Measurements from ENCODE around the gene MGAT2. TPM values are rescaled to one million over a fixed set of nuclear protein-coding genes. Genes with fewer than 3 reads are reported as not detected.

The MGAT2 gene
- total RNA-seq, 1 experiment from 2014 or later = 51.4 TPM

- Histone ChIP-seq H3K9me3 (ENCODE audit: control insufficient read depth, insufficient read depth, low read depth, low read length) (no peaks in the 10 kb centered on the region), H3K36me3 (ENCODE audit: control insufficient read depth, insufficient read depth, low read length) (no peaks in the 10 kb centered on the region; the same call in none of the 2 replicates), H3K27me3 (ENCODE audit: control insufficient read depth, insufficient read depth, low read length) (no peaks in the 10 kb centered on the region), H3K27ac (ENCODE audit: low read length) (peak within 1 kb of the TSS; percentile 96), H3K4me1 (ENCODE audit: control insufficient read depth, insufficient read depth, low read length) (no peaks in the 10 kb centered on the region), H3K4me3 (ENCODE audit: low read depth in 2 of 2, low read length in 2 of 2) (peak within 1 kb of the TSS; percentile 75 to 92)
- no peak for DNase-seq (ENCODE audit: low read depth, low spot score)
- ATAC-seq = peak; percentile 48
- CTCF ChIA-PET = interaction anchor here (0.7 to 1.6 kb wide), 2 partner anchors 218 to 707 kb away, joined by 3 to 5 read pairs; partner anchors contain the start of gene NEMF
- POLR2A ChIA-PET = no interaction called here
- in situ Hi-C loops (cut with HindIII; ENCODE audit: low pct_unique_long_range_greater_than_20kb, low sequenced_read_pairs) (no loop called here), intact Hi-C loops (cut with micrococcal nuclease; ENCODE audit: unreplicated experiment) (loop anchor here (5.0 kb wide), 1 partner anchor 133 kb away; the partner anchor contains the start of gene KLHDC2)
- TF ChIP-seq POLR2AphosphoS5 (IDR thresholded peaks at IDR 0.05; ENCODE audit: low read depth, low read length) = 0 out of 2 replicates have a peak, but pooled peaks have one; percentile 5
- TF ChIP-seq TCF7L2 (IDR thresholded peaks at IDR 0.05; ENCODE audit: low read depth, low read length) = no peak
- BruUV-seq (replicated peaks) = TSS peak; percentile 22
Observed at GRCh38 chr14:49634547-49635334, 14.1 kb downstream of the MGAT2 start, which contains the start of gene DNAAF2. TSS of gene DNAAF2 (minus strand) at chr14:49635244. CDS start at chr14:49635149, 95 bp downstream.

DNA sequence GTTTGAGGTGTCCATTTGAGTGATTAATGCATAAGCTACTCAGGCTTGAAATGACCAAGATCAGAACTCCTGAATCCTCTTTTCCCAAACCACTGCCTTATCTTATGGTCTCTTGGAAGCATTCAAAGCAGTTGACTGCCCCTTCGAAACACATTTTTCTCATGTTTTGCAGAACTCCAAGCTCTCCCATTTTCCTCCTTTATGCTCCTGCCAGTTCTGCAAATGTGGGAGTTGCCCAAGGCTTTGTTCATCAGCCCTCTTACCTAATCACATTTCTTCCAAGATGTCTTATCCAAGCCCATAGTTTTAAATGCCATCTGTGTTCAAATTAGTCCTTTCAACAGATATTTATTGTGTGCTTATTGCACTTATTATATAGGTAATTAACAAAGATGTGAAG, 16.3 kb downstream of the MGAT2 start:
- no peaks in the 10 kb centered on the region for H3K9me3 ChIP-seq (ENCODE audit: control insufficient read depth, insufficient read depth, low read depth, low read length)
- H3K27me3 ChIP-seq (ENCODE audit: control insufficient read depth, insufficient read depth, low read length) = no peaks in the 10 kb centered on the region
- no peak for TF ChIP-seq REST (IDR thresholded peaks at IDR 0.05; ENCODE audit: insufficient read depth in 1 of 2, low read depth in 2 of 2, low read length in 1 of 2)
- no peak for TF ChIP-seq TCF7L2 (IDR thresholded peaks at IDR 0.05; ENCODE audit: low read depth, low read length)
- TF ChIP-seq POLR2AphosphoS5 (IDR thresholded peaks at IDR 0.05; ENCODE audit: low read depth, low read length) = no peak
- no peak for TF ChIP-seq SIN3A (IDR thresholded peaks at IDR 0.05; ENCODE audit: borderline replicate concordance, insufficient read depth, low read depth, low read length)
- TF ChIP-seq, protein P1, sequence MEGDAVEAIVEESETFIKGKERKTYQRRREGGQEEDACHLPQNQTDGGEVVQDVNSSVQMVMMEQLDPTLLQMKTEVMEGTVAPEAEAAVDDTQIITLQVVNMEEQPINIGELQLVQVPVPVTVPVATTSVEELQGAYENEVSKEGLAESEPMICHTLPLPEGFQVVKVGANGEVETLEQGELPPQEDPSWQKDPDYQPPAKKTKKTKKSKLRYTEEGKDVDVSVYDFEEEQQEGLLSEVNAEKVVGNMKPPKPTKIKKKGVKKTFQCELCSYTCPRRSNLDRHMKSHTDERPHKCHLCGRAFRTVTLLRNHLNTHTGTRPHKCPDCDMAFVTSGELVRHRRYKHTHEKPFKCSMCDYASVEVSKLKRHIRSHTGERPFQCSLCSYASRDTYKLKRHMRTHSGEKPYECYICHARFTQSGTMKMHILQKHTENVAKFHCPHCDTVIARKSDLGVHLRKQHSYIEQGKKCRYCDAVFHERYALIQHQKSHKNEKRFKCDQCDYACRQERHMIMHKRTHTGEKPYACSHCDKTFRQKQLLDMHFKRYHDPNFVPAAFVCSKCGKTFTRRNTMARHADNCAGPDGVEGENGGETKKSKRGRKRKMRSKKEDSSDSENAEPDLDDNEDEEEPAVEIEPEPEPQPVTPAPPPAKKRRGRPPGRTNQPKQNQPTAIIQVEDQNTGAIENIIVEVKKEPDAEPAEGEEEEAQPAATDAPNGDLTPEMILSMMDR (IDR thresholded peaks at IDR 0.05) = no peak
- DNase-seq (ENCODE audit: low read depth, low spot score) (no peak), ATAC-seq (no peak)
- H3K4me1 ChIP-seq (ENCODE audit: control insufficient read depth, insufficient read depth, low read length) = peaks cover 14% of the 10 kb centered on the region
- ChIA-PET CTCF (no interaction called here), POLR2A (no interaction called here)
- H3K27ac ChIP-seq (ENCODE audit: low read length) = no peak overlapping the region
- no peak overlapping the region for H3K4me3 ChIP-seq (ENCODE audit: low read depth in 2 of 2, low read length in 2 of 2)
- intact Hi-C loops (cut with micrococcal nuclease; ENCODE audit: unreplicated experiment) = no loop called here
- in situ Hi-C loops (cut with HindIII; ENCODE audit: low pct_unique_long_range_greater_than_20kb, low sequenced_read_pairs) = no loop called here
- H3K36me3 ChIP-seq (ENCODE audit: control insufficient read depth, insufficient read depth, low read length) = no peaks in the 10 kb centered on the region; the same call in none of the 2 replicates
- no TSS peak for BruUV-seq (replicated peaks)

Data from Panc1 (cell line).